NB4 (cell line): Measurements from ENCODE around the gene PARD6G.

Source experiments
- DNase-seq: peaks from one replicate; pipeline ENCODE4 v3.0.0; 2010; ENCODE audit warnings: low read depth
- H3K4me3 ChIP-seq: one replicate; pipeline ENCODE4 v1.5.1; 2011; ENCODE audit warnings: mild to moderate bottlenecking, low read depth, low read length, moderate library complexity
- CTCF ChIP-seq: IDR thresholded peaks from one replicate; pipeline ENCODE4 v1.5.1; 2012; ENCODE audit warnings: low read depth, low read length
- MAX ChIP-seq: IDR thresholded peaks from 2 replicates; pipeline ENCODE4 v1.6.1; 2011; ENCODE audit warnings: low read depth, low read length
- MYC ChIP-seq: IDR thresholded peaks from 2 replicates; pipeline ENCODE4 v1.6.1; 2011; ENCODE audit warnings: low read depth, low read length
- POLR2A ChIP-seq: IDR thresholded peaks from 2 replicates; pipeline ENCODE4 v1.6.1; 2011; ENCODE audit warnings: mild to moderate bottlenecking; ENCODE audit not compliant: insufficient read length; ENCODE audit errors: extremely low read depth

PARD6G gene

GRCh38 chr18:80185545-80185944, 61.8 kb downstream of the PARD6G start:
- no peak for DNase-seq
- no peak overlapping the region for H3K4me3 ChIP-seq
- TF ChIP-seq POLR2A (no peak), CTCF (no peak), MAX (no peak), MYC (no peak)

GRCh38 chr18:80184243-80184772, 63.0 kb downstream of the PARD6G start:
- no peak overlapping the region for H3K4me3 ChIP-seq
- TF ChIP-seq CTCF (no peak), POLR2A (no peak), MYC (no peak), MAX (no peak)
- no peak for DNase-seq

- H3K4me3 ChIP-seq: no peak overlapping the region
- no peak for DNase-seq
- no peak for TF ChIP-seq CTCF
- TF ChIP-seq MYC: no peak
- no peak for TF ChIP-seq POLR2A
- TF ChIP-seq MAX: no peak
Measured at GRCh38 chr18:80183273-80184050, 63.9 kb downstream of the PARD6G start.

- no peak for DNase-seq
- no peak overlapping the region for H3K4me3 ChIP-seq
- TF ChIP-seq MYC (no peak), POLR2A (no peak), CTCF (no peak), MAX (no peak)
Measured at GRCh38 chr18:80182855-80183254, 64.5 kb downstream of the PARD6G start.

- DNase-seq: peak; percentile 60
- TF ChIP-seq MAX (peak; percentile 48; the same call in 1 of the 2 replicates), POLR2A (no peak), MYC (no peak), CTCF (no peak)
- H3K4me3 ChIP-seq: no peak overlapping the region
Measured at GRCh38 chr18:80181642-80182461, 65.5 kb downstream of the PARD6G start.
